ENCODE measurements around the gene RAB1A.
A peak's percentile ranks its signal among the peaks of the same experiment; 100 is the strongest.
"Not testable (repeated sequence)": the region's sequence is repeated elsewhere in the genome, so short reads cannot be mapped to it uniquely, and the experiment has no call there.

The RAB1A gene

DNA sequence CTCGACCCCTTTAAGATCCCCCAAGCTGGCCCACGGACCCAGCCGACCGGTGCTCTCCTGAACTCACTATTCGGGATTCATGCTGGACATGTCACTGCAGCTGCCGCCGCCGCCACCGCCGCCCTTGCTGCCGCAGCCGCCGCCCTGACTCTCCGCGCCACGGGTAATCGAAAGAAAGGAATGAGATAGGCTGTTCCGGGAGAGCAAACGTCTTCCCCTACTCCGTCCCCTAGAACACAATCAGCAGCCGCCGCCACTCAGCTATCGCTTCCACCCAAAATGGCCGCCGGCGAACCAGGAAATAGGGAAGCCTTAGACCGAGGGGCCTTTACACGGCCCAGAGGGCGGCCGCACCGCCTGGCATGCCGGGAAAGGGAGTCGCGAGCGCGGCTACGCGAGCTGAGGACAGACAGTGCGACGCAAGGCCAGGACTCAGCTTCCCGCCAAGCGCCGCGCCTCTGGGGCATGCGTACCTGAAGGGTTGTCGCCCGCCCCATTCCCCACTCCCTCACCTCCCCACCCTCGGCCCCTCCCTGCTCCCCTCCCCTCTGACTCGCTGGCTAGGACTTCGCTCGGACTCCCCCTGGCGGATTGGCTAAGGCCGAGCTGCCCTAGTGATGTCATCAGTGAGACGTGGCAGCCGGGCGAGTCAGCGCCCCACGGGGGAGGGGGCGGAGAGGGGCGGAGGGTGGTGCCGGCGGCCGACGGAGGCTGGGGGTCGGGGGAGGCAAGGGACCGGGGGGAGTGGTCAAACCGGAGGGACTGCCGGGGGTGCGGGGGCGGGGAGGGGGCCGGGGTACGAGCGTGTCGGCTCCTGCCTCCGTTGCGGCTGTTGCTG is at the start of gene RAB1A:
Gene RAB1A, minus strand, starts transcription at position 281 of the 838 bp plus-strand sequence. Its CDS starts 191 bp downstream, at position 90.
- DNase-seq (ENCODE audit: low read depth in 2 of 2): peak; percentile 97 to 99

DNA sequence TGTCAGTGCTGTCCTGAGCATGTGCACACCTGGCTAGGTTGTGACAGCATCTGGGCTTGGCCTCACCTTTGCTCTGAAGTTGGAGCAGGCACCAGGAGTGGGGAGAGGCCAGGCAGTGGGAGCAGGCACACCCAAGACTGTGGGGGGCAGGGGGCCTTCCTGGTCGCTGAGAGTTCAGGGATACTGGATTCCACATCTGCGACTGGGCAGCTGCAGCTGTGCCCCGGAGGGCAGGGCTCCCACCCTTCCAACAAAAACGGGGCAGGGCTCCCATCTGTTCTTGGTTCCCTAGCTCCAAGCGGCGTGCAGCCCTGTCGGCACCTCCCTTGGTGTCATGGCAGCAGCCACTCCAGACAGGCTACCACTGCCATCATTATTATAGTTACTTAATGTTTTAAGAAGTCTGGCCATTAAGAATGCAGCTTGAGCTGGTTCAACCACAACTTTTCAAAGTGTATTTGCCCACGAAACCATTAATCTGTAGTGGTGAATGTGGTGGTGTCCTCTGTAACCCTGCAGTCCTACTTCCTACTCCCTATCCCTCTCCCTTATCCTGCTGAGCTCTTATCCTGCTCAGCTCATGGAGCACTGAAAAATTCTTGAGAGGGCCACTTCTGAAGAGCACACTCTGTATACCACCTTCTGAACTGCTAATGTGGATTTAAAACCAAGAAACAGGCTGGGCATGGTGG is 48.0 kb upstream of the RAB1A start:
- no peak for DNase-seq (ENCODE audit: low read depth in 2 of 2)

DNA sequence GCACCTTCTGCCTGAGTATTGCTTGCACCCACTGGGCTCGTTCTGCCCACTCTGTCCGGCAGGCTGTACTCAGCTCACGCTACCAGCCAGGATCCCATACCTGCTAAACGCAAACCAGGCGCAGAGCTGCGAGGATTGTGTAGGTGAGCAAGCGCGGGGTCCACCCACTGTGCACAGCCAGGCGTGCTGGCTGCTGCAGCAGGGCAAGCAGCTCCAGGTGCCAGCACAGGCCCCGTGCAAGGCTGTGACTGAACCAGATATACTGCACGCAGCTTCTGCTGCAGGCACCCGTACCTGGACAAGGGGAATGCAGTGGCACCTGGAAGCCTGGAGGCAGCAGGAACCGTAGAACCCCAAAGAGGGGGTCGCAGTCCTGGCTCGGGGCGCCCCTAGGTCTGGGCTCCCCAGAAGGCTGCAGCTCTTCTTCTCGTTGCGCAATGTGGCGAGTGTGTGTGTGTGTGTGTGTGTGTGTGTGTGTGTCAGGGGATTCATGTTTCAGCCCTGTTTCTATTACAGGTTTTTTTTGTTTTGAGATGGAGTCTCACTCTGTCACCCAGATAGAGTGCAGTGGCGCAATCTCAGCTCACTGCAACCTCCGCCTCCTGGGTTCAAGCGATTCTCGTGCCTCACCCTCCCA is 46.1 kb upstream of the RAB1A start:
- no peak for DNase-seq (ENCODE audit: low read depth in 2 of 2)

DNA sequence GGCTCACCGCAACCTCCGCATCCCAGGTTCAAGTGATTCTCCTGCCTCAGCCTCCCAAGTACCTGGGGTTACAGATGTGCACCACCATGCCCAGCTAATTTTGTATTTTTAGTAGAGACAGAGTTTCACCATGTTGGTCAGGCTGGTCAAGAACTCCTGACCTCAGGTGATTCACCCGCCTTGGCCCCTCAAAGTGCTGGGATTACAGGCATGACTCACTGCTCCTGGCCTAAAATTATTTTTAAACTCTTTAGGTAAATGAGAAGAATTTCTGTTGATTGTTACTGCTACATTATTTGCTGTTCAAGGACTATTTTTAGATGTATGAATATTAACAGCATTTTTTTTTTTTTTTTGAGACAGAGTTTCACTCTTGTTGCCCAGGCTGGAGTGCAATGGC is 44.1 kb upstream of the RAB1A start:
- not testable (repeated sequence) for DNase-seq (ENCODE audit: low read depth in 2 of 2)

DNA sequence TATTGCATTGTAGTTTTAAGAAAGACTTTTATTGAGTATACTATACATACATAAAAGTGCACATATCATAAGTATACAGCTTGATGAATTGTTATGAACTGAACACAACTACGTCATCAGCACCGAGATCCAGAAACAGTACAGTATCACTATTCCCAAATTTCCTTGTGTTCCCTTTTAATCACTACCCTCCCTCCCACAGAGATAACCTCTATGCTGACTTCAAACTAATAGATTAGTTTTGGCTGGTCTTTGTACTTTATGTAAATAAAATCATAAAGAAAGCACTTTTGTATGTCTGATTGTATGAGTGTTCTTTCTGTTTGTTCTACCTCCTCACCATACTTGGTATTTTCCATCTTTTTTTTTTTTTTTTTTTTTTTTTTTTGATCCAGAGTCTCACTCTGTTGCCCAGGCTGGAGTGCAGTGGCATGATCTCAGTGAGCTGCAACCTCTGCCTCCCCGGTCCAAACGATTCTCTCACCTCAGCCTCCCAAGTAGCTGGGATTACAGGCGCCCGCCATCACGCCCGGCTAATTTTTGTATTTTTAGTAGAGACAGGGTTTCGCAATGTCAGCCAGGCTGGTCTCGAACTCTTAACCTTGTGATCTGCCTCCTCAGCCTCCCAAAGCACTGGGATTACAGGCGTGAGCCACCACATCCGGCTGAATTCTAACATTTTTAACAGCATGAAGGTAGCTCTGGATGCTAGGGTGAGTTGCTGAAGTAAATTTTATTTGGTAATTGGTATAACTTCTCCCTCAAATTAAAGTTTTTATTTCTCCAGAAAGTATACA is 43.3 kb upstream of the RAB1A start:
- DNase-seq (ENCODE audit: low read depth in 2 of 2): no peak

DNA sequence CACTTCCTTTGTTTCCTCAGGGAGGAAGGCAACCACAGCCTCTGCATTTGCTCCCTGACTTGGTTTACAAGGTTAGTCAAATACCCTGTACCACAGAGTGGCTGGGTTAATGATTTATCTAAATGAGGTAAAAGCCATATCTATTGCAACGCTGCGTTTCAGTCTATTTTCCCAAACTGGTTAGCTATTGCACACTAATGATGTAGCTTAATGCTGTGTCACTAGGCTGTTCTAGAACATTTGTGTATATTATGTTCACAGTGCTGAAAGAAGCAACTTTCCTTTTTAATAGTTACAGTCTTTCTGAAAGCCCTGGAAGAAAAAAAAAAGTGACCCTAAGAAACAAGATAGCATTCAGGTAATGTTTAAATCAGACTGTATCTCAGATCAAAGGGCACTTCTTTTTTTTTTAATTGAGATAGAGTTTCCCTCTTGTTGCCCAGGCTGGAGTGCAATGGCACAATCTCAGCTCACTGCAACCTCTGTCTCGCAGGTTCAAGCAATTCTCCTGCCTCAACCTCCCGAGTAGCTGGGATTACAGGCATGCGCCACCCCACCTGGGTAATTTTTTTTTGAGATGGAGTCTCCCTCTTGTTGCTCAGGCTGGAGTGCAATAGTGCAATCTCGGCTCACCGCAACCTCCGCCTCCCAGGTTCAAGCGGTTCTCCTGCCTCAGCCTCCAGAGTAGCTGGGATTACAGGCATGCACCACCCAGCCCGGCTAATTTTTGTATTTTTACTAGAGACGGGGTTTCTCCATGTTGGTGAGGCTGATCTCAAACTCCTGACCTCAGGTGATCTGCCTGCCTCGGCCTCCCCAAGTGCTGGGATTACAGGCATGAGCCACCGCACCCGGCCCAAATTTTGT is 40.9 kb upstream of the RAB1A start:
- DNase-seq (ENCODE audit: low read depth in 2 of 2): not testable (repeated sequence)

DNA sequence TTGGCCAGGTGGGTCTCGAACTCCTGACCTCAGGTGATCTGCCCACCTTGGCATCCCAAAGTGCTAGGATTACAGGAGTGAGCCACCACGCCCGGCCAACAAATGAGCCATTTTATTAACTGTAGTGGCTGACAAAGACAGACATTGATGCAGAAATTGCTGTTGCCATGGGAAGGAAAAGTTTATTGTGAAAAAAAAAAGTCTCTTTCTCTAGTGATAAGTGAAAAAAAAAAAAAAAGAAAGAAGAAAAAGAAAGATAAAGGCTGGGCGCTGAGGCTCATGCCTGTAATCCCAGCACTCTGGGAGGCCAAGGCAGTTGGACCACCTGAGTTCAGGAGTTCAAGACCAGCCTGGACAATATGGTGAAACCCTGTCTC is 39.8 kb upstream of the RAB1A start:
- DNase-seq (ENCODE audit: low read depth in 2 of 2): no peak

DNA sequence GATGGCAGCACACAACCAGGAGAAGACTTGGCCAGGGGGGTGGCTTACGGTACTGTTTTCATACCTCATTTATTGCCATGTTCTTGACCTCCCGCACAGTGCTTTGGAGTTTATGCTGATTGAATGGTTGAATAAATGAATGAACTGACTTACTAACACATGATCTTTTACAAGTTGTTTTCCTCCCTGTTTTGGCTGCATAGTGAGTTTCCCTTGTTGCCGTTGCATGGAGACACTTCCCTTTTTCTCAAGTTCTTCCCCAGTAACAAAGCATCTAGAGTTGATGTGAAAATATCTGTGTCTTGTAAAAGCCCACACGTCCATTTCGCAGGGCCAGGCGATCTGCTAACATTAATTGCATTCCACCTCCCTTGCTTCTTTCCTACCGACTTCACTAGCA is 35.7 kb upstream of the RAB1A start:
- DNase-seq (ENCODE audit: low read depth in 2 of 2): no peak

DNA sequence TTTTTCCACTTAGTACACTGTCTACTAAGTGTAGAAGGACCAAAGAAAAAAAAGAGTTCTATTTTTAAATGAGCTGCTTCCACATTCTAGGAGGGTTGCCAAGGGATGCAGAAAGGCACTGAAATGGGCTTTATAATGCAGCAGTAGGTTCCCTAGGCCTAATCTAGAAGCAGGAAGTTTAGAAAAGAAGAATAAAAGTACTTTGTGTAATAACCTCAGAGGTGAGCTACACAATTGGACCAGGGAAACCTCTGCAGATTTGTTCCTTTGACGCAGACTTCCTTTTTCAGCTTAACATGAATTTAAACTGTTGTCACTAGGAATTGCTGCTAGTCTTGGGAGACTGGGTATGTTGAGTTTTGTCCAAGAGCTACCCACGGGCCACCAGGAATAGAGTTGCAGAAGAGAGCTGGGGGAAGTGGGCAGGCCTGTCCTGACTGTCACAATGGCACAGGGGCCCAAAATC is 34.6 kb upstream of the RAB1A start:
- DNase-seq (ENCODE audit: low read depth in 2 of 2): no peak

DNA sequence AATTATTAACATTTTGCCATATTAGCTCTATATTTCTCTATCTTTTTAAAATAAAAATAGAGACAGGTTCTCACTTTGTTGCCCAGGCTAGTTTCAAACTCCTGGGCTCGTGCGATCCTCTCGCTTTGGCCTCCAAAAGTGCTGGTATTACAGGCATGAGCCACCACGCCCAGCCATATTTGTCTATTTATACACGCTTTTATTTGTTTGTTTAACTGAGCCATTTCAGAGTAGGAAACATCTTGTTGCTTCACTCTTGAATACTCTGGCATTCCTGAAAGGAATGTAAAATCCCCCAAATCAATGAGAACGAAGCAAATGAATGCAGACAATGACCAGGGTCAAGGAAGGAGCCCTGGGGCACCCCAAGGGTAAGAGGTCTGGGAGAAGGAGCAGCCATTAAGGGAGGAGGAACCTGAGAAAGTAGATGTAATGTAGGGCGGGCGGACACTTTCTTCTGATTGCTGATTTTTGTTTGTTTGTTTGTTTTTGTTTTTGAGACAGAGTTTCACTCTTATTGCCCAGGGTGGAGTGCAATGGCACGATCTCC is 31.7 kb upstream of the RAB1A start:
- DNase-seq (ENCODE audit: low read depth in 2 of 2): no peak

DNA sequence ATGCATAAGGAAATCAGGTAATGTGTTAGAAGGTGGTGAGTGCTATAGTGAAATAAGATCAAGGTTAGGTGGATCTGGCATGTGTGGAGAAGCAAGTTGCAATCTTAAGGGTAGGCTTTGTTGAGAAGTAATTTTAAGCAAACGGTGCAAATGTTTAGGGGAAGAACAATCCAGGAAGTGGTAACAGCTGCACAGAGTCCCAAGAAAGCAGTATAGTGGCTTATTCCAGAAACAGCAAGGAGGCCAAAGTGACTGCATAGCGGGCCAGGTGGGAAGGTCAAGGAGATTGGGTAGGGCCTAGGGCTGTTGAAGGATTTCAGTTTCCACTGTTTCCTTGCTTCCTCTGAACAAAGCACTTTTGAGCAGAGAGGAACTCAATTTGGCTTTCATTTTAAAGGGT is 30.0 kb upstream of the RAB1A start:
- no peak for DNase-seq (ENCODE audit: low read depth in 2 of 2)

DNA sequence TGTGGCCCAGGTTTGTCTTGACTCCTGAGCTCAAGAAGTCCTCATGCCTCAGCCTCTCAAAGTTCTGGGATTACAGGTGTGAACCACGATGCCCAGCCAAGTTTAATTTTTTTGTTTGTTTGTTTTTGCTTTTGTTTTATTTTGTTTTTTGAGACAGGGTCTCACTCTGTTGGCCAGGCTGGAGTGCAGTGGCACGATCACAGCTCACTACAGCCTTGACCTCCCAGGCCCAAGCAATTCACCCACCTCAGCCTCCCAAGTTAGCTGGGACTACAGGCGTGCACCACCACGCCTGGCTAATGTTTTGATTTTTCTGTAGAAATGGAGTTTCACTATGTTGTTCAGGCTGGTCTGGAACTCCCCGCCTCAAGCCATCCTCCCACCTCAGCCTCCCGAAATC is 29.4 kb upstream of the RAB1A start:
- DNase-seq (ENCODE audit: low read depth in 2 of 2): no peak

DNA sequence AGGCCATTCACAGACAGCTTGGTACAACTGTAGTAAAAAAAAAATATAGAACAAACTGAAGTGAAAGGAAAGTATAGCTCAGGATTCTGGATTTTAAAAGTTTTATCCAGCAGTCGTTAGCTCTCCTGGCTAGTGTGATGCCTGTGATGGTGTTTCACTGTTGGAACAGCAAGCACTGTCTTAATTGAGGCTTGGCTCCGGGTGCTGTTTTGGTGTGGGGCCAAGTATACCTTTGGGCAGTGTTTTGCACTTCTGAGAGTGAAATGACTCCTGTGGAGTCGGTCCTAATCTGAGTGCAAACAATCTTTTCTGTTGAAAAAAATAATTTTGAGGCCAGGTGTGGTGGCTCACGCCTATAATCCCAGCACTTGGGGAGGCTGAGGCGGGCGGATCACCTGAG is 28.7 kb upstream of the RAB1A start:
- no peak for DNase-seq (ENCODE audit: low read depth in 2 of 2)

DNA sequence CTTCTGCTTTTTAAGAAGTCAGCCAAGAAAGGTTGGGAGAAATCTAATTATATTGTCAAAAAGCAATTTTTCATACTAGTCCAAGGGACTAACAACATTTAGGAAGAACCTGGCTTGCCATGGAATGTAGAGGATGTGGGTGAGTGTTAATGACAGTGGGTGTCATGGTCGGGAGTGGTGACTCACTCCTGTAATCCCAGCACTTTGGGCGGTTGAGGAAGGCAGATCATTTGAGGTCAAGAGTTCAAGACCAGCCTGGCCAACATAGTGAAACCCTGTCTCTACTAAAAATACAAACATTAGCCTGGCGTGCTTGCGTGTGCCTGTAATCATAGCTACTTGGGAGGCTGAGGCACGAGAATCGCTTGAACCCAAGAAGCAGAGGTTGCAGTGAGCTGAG is 27.9 kb upstream of the RAB1A start:
- not testable (repeated sequence) for DNase-seq (ENCODE audit: low read depth in 2 of 2)

DNA sequence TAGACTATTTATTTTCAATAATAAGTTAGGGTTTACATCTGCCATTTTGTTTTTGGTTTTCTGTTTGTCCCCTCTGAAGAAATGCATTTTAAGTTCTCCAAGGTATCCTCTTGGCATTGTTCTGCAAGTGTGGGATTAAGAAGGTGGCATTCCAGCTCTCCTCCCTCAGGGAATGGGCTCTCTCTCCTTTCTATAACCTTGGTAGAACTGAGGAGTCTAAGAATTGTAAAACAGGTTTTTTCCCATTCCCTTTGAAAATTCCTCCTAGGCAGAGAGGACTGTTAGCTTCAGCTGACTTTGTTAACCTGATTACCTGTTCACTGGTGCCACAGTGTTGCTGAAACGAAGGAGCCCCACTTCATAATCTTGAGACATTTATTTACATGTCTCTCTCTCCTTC is 26.1 kb upstream of the RAB1A start:
- DNase-seq (ENCODE audit: low read depth in 2 of 2): no peak

DNA sequence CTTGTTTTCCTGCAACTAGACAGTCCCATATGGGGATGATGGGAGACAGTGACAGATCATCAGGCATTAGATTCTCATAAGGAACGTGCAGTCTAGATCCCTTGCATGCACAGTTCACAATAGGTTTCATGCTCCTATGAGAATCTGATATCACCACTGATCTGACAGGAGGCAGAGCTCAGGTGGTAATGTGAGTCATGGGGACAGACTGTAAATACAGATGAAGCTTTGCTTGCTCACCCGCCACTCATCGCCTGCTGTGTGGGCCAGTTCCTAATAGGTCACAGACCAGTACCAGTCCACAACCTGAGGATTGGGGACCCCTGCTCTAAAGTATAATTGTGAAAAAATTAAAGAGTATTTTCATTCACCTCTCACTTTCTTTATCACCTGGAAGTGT is 23.6 kb upstream of the RAB1A start:
- no peak for DNase-seq (ENCODE audit: low read depth in 2 of 2)

DNA sequence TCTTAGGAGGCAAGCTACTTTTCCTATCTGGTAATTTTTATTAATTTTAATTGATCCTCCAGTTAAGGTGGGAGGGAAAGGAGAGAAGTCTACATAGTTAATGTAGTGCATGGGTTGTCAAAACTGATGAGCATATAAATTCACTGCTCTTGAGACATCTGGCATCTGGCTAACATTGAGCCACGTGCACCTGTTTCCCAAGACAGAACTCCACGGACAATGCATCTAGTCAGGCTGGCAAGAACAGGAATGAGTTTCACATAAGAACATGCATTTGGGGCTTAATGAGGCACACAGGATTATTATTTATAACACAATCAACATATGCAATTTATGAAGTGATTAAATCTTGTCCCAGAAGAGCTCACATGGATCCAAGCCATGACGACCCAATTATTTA is 16.2 kb upstream of the RAB1A start:
- DNase-seq (ENCODE audit: low read depth in 2 of 2): no peak

DNA sequence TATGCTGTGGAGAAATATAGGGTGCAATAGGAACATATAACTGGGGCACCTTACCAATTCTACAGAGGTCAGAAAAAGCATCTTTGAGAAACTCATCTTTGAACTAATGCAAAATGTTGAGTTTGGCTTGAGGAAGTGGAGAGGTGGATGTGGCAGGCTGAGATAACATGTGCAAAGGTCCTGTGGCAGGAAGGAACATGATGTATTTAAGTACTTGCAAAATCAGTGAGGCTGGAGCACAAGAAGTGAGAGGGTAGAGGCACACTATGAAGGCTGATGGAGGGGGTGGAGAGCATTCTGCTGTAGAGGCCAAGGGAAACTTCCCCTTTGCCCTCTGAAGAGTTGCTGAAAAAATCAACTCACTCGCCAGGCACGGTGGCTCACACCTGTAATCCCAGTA is 14.7 kb upstream of the RAB1A start:
- DNase-seq (ENCODE audit: low read depth in 2 of 2): no peak

DNA sequence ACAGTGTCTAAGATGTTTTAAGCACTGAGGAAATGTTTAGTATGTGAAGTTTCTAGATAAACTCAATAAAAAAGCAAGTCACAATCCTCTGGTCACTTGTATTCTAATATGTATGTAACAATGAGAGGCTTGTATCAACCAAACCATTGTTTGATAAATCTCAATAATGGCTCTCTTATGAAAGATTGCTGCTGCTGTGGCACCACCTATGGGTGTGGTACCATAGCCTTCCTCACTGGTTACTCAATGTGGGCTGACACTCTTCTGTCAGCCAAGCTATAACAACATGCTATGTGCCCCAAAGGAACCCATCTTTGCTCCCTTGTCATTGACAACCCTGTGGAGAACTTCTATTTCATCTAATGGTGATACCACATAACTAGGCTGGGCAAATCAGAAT is 12.6 kb upstream of the RAB1A start:
- no peak for DNase-seq (ENCODE audit: low read depth in 2 of 2)

DNA sequence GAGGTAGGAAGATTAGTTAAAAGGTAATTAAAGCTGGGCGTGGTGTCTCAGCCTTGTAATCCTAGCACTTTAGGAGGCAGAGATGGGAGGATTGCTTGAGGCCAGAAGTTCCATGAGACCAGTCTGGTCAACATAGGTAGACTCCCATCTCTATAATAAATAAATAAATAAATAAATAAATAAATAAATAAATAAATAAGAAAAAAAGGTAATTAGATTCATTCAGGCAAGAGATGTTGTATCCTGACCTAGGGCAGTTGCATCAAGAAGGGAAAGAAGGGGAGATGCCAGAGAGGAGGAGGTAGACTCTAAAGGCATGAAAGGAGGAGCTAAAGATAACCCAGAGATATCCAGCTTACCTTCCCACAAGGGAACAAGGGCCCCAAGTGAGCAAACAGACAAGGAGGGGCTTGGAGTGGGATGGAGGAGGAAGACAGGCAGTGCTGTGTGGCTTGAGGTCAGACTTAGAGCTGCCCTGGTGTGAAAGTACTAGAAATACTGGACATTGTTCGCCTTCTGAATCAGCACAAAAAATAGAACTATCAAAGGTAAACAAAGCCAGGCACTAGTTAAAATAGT is 7.4 kb upstream of the RAB1A start:
- DNase-seq (ENCODE audit: low read depth in 2 of 2): no peak
